Measurements from ENCODE around the gene DMTF1.
A peak's percentile ranks its signal among the peaks of the same experiment; 100 is the strongest.

Gene DMTF1

DNA sequence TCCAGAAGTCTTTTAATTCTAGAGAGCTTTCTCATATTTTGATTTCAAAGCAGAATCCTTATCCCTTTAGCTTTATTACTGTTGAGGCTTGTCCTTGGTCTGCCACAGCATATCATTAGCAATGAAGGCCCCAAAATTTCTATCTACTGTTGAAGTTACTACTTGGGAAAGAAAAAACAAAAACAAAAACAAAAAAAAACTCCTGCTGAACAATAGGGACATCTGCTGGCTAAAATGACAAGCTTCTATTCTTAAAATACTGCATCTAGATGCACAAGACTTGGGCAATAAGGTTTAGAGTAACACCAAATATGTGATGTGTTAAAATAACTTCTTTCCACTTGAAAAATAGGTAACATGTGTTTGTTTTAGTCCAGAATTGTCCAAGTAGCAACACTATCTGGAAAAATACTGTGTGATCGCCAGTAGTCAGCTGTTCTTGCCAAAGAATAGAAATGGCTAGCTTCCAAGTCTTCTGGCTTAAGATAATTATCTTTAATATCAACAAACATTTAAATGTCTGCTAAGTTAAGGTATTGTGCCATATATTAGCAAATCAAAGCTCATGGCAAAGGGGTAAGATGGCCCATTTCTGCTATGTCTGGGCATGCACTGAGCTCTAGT is 3.8 kb upstream of the DMTF1 start:
- no peak for DNase-seq

DNA sequence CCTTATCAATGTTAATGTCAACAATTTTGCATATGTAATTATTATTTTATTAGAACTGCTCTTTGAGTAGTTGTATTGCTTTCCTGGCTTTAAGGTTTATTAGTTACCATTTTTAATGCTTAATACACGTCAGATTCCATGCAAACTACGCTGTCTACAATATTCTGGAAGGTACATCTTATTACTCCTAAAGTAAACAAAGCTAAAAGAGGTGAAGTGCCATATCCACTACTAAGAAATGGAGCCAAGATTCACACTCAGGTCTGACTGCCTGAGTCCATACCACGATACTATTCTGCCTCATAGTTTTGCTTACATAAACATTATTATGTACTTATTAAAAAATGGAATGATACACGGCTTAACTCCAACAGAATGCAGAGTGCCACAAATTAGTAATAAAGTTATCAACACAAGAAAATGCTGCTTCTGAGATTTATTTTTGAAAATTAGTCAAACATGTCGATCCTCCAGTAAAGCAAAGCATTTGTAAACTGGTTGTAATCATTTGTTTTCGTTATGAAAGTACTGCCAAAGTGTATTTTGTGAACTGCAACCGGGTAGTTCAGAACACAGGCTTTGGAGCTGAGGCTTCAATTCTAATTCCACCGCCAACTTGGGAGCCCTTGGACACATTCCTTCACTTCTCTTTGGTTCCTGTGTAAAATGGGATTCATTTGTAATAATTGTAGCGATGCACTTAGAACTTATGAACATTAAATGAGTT is 1.1 kb upstream of the DMTF1 start:
- no peak for DNase-seq

GRCh38 chr7:87151729-87152111 is 533 bp upstream of the DMTF1 start:
- DNase-seq = no peak

- peak; percentile 14 for DNase-seq
Observed at GRCh38 chr7:87152897-87153641, 816 bp downstream of the DMTF1 start.

- no peak for DNase-seq
Observed at GRCh38 chr7:87154166-87154565, 1.9 kb downstream of the DMTF1 start.

- DNase-seq = no peak
Observed at GRCh38 chr7:87154569-87154968, 2.3 kb downstream of the DMTF1 start.

- no peak for DNase-seq
Observed at GRCh38 chr7:87155788-87156187, 3.5 kb downstream of the DMTF1 start.

DNA sequence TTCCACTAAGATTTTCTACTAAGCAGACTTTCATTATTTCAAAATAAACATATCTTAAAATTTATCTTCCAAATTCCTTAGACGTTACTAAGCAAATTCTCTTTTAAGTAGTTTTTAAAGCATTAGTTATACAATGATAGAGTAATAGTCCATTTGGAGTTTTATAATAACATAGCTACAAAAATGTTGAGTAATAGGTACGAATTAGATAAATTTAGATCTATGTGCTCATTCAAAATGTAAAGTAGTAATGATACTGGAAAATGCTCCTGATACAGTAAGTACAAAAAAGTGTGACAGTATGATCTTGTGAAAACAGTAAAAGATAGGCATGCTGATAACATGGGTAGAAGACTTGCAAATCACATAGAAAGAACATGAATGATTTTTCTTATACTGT is 4.5 kb downstream of the DMTF1 start:
- no peak for DNase-seq

- DNase-seq = no peak
Observed at GRCh38 chr7:87159538-87159937, 7.3 kb downstream of the DMTF1 start.

DNA sequence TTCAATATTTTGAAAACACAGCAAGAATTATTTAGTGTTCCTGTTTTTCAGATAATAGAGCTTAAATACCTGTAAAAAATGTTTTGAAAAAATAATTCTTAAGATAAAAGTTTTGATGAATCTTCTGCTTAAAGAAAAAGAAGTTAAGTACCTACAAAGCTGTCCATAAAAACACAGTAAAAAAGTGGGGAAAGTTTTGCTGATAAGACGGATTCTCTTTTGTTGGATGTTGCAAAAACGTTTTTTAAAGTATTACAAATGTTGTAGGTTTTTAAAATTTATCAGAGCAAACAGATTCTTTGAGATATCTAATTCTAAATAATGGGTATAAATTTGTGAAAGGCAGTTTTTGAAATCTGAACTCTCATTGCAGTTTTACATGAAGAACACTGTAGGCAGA is 12.2 kb downstream of the DMTF1 start:
- no peak for DNase-seq

DNA sequence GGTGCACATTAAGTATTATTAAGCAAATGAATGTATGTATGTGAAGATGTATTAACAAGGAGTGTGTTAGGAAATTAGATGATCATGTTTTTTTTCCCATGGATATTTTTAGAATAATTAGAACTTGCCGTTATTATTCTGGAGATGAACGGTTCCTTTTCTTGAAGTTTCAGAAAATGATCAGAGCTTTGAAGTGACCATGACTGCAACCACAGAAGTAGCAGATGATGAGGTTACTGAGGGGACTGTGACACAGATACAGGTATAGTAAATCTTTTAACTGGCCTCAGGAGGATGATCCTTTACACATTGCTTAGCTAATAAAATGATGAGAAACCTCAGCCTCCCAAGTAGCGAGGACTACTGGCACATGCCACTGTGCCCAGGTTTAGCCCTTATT is 18.6 kb downstream of the DMTF1 start:
- no peak for DNase-seq

- no peak for DNase-seq
Observed at GRCh38 chr7:87171282-87171934, 19.2 kb downstream of the DMTF1 start.

- no peak for DNase-seq
Observed at GRCh38 chr7:87173471-87173870, 21.2 kb downstream of the DMTF1 start.

DNA sequence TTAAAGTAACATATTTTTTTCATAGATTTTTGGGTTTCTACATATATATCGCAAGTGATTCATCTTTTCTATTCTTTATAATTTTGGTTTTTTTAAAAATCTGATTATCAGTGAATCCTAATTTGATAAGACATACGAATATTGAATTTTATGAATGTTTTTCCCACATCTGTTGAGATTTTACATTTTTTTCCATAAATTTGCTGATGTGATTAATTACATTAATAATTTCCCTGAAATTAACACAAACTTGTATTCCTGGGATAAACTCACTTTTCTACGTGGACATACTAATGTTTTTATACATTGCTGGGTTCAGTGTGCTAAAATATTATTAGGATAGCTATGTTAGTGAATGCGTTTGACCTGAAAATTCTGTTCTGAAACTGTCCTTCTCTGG is 26.1 kb downstream of the DMTF1 start:
- no peak for DNase-seq

DNA sequence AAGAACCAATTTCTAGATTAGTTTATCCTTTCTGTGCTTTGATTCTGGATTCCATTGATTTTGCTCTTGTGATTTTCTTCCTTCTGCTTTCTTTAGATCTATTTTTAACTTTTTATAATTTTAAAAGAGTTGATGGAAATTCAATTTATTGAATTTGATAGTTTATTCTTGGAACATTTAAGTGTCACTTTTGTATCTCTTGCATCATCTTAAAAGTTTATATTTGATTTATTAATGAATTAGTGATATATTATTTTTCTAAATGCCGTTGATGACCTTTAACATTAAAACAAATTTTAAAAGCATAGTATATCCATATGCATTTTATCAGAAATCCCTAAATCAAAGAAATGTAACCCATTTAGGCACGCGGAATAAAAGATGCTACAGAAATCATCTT is 26.9 kb downstream of the DMTF1 start:
- no peak for DNase-seq

DNA sequence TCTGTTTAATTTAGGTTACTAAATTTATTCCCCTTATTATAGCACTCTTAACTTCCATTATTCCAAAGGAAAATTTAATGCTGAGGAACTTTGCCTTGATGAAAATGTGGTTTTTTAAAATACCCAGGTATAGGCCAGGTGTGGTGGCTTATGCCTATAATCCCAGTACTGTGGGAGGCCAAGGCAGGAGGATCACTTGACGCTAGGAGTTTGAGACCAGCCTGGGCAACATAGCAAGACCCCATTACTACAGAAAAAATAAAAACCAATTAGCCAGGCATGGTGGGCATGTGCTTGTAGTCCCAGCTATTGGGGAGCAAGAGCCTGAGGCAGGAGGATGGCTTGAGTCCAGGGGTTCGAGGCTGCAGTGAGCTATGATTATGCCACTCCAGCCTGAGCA is 34.9 kb downstream of the DMTF1 start:
- DNase-seq = no peak

GRCh38 chr7:87188930-87189329 is 36.7 kb downstream of the DMTF1 start:
- DNase-seq = no peak

- DNase-seq = no peak
Observed at GRCh38 chr7:87190783-87191182, 38.5 kb downstream of the DMTF1 start.

GRCh38 chr7:87192784-87193487 is 40.7 kb downstream of the DMTF1 start:
- DNase-seq = no peak

DNA sequence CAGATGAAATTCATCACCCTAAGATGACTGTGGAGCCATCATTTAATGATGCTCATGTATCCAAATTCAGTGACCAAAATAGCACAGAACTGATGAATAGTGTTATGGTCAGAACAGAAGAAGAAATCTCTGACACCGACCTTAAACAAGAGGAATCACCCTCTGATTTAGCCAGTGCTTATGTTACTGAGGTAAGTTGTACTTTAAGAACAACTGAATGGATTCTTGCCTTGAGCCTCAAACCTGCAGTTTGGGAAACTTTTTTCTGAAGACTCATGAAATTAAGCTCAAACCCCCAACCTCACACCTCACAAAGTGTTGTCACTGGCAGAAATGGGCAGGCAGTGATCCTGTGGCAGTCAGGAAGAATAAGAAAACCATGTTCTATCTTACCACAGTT is 41.7 kb downstream of the DMTF1 start:
- no peak for DNase-seq

- no peak for DNase-seq
Observed at GRCh38 chr7:87199241-87199640, 47.0 kb downstream of the DMTF1 start.

DNA sequence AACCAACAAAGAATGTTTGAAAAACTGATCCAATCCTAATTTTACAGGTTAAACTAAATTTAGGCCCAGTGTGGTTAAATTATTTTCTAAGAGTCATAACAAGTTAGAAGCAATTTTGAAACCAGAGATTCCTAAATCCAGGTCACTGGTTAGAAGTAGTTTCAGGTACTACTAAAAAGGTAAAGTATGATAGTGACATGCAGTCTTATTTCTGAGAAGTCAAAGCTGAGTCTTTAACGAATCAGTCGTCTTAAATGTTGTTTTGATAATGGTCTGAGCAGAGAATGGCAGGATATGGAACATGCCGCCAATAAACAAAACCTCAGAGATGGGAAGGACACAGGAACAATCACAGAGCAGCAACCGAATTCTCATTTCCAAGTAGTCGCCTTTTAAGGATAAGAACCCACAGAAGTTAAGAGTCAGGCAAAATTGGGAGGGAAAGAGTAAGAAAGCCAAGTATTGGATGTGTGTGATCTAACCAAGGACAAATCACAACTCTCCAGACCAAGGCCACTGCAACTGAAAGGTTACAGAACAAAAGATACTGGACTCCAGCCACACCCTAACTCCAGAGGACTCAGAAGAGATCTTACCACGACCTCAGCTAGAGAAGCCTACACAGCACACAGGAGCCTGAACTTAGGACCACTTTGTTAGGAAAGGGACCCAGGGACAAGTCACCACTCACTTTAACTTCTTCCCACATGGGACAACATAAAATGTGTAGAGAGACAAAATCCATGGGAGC is 47.6 kb downstream of the DMTF1 start:
- DNase-seq = no peak

Data from activated T-cell treated with anti-CD3 and anti-CD28 coated beads for 4 hours (primary cell).